Smooth muscle cell of trachea (primary cell): Measurements from ENCODE around the gene NUP54. TPM values are rescaled to one million over a fixed set of nuclear protein-coding genes. Genes with fewer than 3 reads are reported as not detected.

Experiments
- total RNA-seq: library from RNA; depleted of rRNA; stranded (reverse); fragments of >200 nt; gene quantifications from 2 replicates; pipeline ENCODE4 v1.2.1, GENCODE V29; 2014

The NUP54 gene, protein sequence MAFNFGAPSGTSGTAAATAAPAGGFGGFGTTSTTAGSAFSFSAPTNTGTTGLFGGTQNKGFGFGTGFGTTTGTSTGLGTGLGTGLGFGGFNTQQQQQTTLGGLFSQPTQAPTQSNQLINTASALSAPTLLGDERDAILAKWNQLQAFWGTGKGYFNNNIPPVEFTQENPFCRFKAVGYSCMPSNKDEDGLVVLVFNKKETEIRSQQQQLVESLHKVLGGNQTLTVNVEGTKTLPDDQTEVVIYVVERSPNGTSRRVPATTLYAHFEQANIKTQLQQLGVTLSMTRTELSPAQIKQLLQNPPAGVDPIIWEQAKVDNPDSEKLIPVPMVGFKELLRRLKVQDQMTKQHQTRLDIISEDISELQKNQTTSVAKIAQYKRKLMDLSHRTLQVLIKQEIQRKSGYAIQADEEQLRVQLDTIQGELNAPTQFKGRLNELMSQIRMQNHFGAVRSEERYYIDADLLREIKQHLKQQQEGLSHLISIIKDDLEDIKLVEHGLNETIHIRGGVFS
- total RNA-seq = 48.8 and 76.2 TPM in 2 replicates

DNA sequence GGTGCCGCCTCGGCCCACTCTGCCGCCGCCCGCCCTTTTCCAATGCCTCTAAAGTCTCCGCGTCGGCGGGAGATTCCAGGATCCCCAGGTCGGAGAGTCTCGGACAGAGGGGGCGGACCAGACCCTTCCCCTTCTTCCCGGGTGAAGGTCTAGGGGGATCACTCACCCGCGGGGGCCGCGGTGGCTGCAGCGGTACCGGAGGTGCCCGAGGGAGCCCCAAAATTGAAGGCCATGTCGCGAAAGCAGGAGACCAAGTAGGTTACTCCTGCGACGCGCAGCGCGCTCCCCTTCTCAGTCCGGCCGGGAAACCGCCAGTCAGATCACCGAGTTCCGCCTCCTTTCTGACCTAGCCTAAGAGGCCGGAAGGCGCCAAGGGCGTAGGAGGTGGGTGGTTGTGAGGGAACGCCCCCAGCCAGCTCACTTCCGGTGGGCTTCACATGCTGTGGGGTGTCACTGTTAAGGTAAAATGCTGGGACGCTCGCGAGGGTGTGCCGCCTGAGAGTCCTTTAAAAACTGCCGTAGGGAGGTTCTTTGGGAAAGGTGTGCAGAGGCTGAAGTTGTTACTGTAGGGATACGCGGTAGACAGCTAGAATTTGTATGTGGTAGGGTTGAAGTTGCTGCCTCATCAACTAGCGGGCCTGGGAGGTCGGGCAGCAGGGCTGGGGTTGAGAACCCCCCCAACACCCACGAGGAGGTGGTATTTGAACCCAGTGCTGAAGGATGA, at the start of gene NUP54:
Gene NUP54 (minus strand): TSS at position 256 of the 724 bp plus-strand sequence. CDS start 23 bp downstream, at position 233.

DNA sequence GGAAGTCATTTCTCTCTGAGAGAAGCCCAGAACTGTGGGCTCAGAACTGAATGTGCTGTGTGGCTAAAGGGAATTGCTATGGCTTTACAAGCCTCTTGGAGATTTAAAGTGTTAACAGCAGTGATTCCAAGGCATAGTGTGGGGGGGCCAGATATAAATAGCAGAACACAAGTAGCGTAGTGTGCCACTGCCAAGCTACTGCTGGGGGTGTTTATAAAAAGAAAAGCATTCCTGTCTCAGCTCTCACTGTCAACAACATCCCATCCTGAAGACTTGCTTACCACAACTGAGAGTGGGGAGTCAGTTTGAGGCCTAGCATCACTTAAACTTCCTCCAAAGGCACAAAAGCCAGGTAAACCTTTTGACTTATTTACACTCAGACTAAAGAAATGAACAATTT, 73.7 kb downstream of the NUP54 start, which contains the start of gene ART3:
Gene ART3 (plus strand): TSS at position 242 of the 400 bp plus-strand sequence. CDS start 1,181 bp downstream, outside the sequence.

Other genes starting within 250 kb of the NUP54 start
- gene PPEF2, start 245.9 kb downstream of the NUP54 start, total RNA-seq = not detected in 2 replicates
- gene NAAA, start 207.4 kb downstream of the NUP54 start, total RNA-seq = 30.7 and 35.6 TPM in 2 replicates
- 28.1 and 33.9 TPM in 2 replicates for gene SDAD1, start 157.5 kb downstream of the NUP54 start, total RNA-seq
- gene CXCL9, start 140.9 kb downstream of the NUP54 start, total RNA-seq = not detected in 2 replicates
- gene CXCL10, start 124.9 kb downstream of the NUP54 start, total RNA-seq = 1.8 TPM in 1 of 2 replicates, not detected in the other
- gene CXCL11, start 112.3 kb downstream of the NUP54 start, total RNA-seq = 0.15 TPM in 1 of 2 replicates, not detected in the other
- gene ART3, start 73.7 kb downstream of the NUP54 start, total RNA-seq = not detected in 2 replicates
- gene SCARB2, start 65.4 kb upstream of the NUP54 start, total RNA-seq = 283 and 368 TPM in 2 replicates
- gene FAM47E, start 103.3 kb upstream of the NUP54 start, total RNA-seq = under 0.01 and 1.3 TPM in 2 replicates
- gene STBD1, start 158.3 kb upstream of the NUP54 start, total RNA-seq = 9.4 and 10.0 TPM in 2 replicates